ENCODE data around the gene CCDC112.

GRCh38 chr5:115345344-115345743 lies 48.9 kb upstream of the CCDC112 start:
- TF ChIP-seq RFX5 (IDR thresholded peaks at IDR 0.05; ENCODE audit: low read depth, low read length) (no peak), POLR2A (IDR thresholded peaks at IDR 0.05; ENCODE audit: low read depth, low read length) (no peak), RAD21 (IDR thresholded peaks at IDR 0.05; ENCODE audit: low read length) (no peak)
- TF ChIP-seq, protein P1, sequence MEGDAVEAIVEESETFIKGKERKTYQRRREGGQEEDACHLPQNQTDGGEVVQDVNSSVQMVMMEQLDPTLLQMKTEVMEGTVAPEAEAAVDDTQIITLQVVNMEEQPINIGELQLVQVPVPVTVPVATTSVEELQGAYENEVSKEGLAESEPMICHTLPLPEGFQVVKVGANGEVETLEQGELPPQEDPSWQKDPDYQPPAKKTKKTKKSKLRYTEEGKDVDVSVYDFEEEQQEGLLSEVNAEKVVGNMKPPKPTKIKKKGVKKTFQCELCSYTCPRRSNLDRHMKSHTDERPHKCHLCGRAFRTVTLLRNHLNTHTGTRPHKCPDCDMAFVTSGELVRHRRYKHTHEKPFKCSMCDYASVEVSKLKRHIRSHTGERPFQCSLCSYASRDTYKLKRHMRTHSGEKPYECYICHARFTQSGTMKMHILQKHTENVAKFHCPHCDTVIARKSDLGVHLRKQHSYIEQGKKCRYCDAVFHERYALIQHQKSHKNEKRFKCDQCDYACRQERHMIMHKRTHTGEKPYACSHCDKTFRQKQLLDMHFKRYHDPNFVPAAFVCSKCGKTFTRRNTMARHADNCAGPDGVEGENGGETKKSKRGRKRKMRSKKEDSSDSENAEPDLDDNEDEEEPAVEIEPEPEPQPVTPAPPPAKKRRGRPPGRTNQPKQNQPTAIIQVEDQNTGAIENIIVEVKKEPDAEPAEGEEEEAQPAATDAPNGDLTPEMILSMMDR (conservative IDR thresholded peaks at IDR 0.05; ENCODE audit: low read depth, low read length): no peak

Measured in IMR-90 (cell line).